ENCODE measurements around the gene TMPRSS2.

The TMPRSS2 gene

GRCh38 chr21:41509733-41510132, 1.8 kb upstream of the TMPRSS2 start:
- DNase-seq (ENCODE audit: low read depth, low spot score), result no peak

- DNase-seq (ENCODE audit: low read depth, low spot score), result no peak
These were observed 1.2 kb upstream of the TMPRSS2 start for GRCh38 chr21:41509145-41509496.

GRCh38 chr21:41508415-41509144, 622 bp upstream of the TMPRSS2 start:
- no peak for DNase-seq (ENCODE audit: low read depth, low spot score)

GRCh38 chr21:41506611-41507520, 1.1 kb downstream of the TMPRSS2 start:
- no peak for DNase-seq (ENCODE audit: low read depth, low spot score)

- DNase-seq (ENCODE audit: low read depth, low spot score), result no peak
These were observed 1.9 kb downstream of the TMPRSS2 start for GRCh38 chr21:41506005-41506594.

- DNase-seq (ENCODE audit: low read depth, low spot score), result no peak
These were observed 3.9 kb downstream of the TMPRSS2 start for GRCh38 chr21:41504030-41504429.

- DNase-seq (ENCODE audit: low read depth, low spot score), result no peak
These were observed 4.6 kb downstream of the TMPRSS2 start for GRCh38 chr21:41503331-41503730.

- DNase-seq (ENCODE audit: low read depth, low spot score), result no peak
These were observed 6.0 kb downstream of the TMPRSS2 start for GRCh38 chr21:41501919-41502318.

- no peak for DNase-seq (ENCODE audit: low read depth, low spot score)
These were observed 7.0 kb downstream of the TMPRSS2 start for GRCh38 chr21:41500931-41501381.

GRCh38 chr21:41500363-41500762, 7.6 kb downstream of the TMPRSS2 start:
- DNase-seq (ENCODE audit: low read depth, low spot score), result no peak

- DNase-seq (ENCODE audit: low read depth, low spot score), result no peak
These were observed 8.0 kb downstream of the TMPRSS2 start for GRCh38 chr21:41499920-41500319.

GRCh38 chr21:41497788-41498187, 10.2 kb downstream of the TMPRSS2 start:
- no peak for DNase-seq (ENCODE audit: low read depth, low spot score)

- no peak for DNase-seq (ENCODE audit: low read depth, low spot score)
These were observed 10.9 kb downstream of the TMPRSS2 start for GRCh38 chr21:41497008-41497407.

GRCh38 chr21:41494242-41494641, 13.7 kb downstream of the TMPRSS2 start:
- no peak for DNase-seq (ENCODE audit: low read depth, low spot score)

GRCh38 chr21:41491412-41491811, 16.5 kb downstream of the TMPRSS2 start:
- DNase-seq (ENCODE audit: low read depth, low spot score), result no peak

- DNase-seq (ENCODE audit: low read depth, low spot score), result no peak
These were observed 17.6 kb downstream of the TMPRSS2 start for GRCh38 chr21:41490330-41490729.

- DNase-seq (ENCODE audit: low read depth, low spot score), result no peak
These were observed 18.6 kb downstream of the TMPRSS2 start for GRCh38 chr21:41489329-41489728.

- DNase-seq (ENCODE audit: low read depth, low spot score), result no peak
These were observed 19.9 kb downstream of the TMPRSS2 start for GRCh38 chr21:41488080-41488479.

GRCh38 chr21:41487082-41487481, 20.9 kb downstream of the TMPRSS2 start:
- DNase-seq (ENCODE audit: low read depth, low spot score), result no peak

GRCh38 chr21:41483973-41484372, 24.0 kb downstream of the TMPRSS2 start:
- DNase-seq (ENCODE audit: low read depth, low spot score), result no peak

- DNase-seq (ENCODE audit: low read depth, low spot score), result no peak
These were observed 24.5 kb downstream of the TMPRSS2 start for GRCh38 chr21:41483415-41483814.

GRCh38 chr21:41482980-41483379, 25.0 kb downstream of the TMPRSS2 start:
- no peak for DNase-seq (ENCODE audit: low read depth, low spot score)
